ENCODE measurements around the gene LRMDA.
A peak's percentile ranks its signal among the peaks of the same experiment; 100 is the strongest.

Gene LRMDA

DNA sequence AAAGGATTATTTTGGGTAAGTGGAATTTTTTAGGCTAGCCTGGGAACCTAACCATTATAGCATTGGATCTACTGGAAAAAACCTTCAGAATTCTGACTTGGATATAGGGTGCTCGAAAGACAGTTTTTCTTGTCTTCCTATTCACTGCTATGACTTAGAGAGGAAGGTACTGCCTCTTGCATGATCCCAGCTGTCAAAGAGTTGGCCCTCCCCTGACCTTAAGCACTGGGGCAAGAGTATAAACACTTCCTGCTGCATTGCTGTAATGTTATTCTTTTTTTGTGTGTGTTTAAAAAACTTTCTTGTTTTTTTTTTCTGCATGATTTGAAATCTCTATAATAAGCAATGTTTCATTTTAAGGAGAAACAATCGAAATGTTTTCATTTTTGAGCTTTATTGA is 113.0 kb downstream of the LRMDA start:
- DNase-seq, result no peak

DNA sequence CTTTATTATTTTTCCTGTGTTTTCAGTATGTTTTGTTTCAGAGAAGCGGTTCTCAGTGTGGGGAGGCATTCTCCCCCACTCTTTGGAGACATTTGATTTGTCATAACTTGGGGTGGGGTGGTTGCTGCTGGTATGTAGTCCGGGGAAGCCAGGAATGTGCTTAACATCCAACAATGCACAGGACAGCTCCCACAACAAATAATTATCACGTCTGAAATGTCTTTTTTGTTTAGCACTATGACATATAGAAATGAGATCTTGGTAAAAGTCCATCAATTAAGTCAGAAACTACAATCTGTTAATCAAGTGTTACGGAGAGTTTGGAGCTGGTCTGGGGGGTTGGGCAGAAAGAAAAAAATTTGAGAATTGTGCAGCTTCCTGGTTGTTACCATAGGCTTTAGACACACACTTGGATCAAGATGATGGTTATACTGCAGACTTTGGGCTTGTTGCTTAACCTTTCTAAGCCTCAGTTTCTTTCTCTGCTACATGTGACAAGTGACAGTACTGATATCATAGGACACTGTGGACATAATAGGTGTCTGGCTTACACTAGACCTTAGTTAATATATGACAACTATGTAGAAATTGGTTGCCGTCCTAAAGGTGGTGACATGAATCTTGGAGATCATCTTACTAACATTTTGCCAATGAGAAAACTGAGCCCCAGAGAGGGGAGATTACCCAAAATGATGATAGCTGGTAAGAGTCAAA is 113.7 kb downstream of the LRMDA start:
- no peak for DNase-seq

DNA sequence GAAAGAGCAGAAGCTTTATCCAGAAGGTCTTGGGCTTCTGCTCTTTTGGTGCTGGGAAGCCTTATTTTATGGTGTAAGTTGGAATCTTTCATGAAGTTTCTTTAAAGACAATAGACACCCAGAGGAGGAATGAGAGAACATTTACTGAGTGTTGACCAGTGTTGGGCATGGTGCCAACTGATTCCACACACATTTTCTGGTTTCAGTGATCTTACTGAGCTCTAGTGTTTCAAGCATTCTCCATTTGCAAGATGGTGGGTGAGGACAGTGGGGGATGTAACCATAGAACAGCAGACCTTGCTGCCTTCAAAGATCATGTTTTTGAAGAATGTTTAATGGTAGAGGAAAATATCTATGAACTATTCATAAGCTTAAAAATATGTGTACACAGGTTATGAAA is 114.6 kb downstream of the LRMDA start:
- DNase-seq, result no peak

DNA sequence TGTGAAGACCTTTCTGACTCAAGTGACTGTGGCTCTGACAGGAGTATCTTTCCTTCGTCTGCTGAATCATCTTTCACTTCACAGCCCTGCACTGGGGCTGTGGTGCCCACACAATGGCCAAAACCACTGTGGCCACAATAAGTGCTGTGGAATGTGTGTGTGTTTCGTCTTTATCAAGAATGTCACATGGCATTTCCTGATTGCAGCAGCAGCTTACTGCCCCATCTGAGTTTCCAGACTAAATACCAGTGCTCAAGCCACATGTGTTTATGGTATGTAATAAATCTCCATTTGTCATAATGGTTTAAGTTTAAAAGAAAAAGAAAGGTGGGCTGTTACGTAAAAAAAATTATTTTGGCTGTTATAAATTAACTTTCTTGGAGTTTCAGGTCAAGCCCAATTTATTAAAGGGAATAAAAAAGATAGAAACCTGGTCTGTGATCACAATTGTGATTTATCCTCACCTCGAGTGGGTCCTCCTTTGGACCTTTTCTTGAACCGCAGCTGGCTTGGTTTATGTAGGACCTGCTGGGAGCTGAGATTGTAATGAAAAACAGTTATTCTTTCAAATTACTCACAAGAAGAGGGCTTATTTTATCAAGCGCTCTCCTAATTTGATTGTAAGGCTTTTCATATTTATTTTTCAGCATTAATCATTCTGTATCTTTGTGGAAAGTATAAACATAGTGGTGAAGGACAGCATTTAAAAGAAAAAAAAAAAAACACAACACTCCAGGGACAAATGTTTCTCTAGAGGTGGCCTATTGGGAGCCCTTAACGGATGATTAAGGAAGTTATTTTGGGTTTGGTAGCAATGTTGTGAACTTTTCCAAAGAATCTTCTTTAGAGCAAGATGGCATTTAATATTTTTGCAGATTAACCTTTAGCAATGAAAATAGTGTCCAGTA is 116.2 kb downstream of the LRMDA start:
- DNase-seq, result peak; percentile 61

DNA sequence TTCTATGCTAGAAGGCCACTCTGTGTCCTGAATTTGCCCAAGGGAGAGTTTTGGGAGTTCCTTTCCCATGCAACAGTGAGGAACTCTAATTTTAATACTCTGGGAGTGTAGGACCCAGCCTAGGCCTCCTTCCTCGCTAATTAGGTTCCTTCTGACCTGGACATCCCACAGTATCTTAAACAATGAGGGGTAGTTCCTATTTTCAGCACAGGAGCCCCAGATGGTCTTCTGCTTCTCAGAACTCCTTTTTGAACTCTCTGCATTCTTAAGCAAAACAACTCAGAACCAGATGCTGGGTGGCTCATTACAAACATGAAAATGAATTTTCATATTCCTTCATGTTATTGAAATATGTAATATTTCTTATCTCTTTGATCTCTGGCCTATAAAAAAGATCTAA is 116.9 kb downstream of the LRMDA start:
- no peak for DNase-seq

DNA sequence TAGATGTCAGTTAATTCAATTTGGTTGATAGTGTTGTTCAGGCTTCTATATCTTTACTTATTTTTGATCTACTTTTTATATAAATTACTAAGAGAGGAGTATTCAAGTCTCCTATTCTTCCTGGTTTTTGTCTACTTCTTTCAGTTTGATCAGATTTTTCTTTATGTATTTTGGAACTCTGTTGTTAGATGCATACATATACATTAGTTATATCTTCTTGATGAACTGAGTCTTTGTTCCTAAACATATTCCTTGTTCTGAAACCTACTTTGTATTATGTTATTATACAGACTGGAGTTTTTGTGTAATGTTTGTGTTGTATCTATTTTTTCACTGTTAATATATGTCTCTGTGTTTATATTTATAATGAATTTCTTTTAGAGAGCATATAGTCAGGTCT is 118.8 kb downstream of the LRMDA start:
- no peak for DNase-seq

DNA sequence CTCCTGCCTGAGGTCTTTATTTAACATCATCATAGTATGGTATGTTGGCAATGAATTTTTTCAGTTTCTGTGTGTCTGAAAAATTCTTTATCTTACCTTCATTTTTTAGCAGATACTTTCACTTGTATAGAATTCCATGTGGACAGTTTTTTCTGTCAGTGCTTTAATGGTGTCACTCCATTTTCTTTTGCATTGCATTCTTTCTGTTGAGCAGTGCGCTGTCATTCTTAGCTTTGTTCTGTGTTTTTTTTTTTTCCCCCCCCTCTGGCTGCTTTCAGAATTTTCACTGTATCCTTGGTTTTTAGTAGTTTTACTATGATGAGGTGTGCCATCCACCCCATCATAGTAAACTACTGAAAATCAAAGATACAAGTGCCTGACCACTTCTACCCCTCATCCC is 120.7 kb downstream of the LRMDA start:
- DNase-seq, result no peak

DNA sequence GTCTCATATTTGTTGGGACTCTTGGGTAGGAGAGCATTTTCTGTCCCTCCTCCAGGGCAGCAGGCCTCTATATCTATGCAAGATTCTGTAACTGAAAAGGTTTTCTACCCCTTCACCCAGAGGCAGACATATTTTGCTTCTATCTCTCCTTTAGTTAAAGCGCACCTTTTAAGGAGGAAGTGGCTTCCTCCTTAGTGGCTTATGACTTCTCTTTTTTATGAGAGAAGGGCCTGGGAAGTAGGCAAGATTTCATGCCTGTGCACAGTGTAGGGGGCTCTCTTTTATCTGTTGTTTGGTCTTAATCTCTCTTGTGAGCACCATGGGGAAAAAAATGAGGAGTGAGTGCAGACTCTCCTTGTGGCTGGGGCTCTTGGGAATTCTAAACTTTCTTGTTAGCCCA is 122.1 kb downstream of the LRMDA start:
- peak; percentile 29 for DNase-seq

DNA sequence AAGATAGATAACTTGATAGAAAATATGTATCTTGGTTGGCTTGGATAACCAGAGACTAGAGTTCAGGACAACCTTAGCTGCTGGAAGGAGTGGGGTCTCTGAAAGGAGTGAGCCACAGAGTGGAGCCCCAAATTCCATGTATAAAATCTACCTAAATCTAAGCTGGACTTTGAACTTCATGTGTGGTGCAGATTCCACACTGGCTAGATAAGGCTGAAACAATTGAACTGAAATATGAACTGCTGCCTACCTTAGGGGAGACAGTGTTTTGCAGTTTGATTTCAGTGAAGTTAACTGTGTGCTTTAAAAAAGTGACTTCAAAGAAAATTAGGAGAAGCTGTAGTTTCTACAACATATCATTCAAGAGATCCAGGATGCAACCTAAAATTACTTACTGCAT is 123.9 kb downstream of the LRMDA start:
- no peak for DNase-seq

DNA sequence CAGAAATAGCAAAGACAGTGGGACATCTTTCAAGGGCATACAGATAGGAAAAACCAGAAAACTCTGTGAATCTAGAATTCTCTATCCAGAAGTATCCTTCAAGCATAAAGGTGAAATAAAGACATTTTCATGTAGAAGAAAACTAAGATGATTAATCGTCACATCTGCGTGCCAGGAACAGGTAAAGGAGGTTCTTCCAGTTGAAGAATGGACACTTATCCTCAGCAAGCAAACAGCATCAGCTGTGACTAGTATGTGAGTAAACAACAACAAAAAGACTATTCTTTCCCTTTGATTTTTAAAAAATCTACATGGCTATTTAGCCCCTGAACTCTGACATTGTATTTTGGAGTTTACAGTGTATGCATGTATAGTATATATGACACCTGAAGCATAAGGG is 124.9 kb downstream of the LRMDA start:
- no peak for DNase-seq

DNA sequence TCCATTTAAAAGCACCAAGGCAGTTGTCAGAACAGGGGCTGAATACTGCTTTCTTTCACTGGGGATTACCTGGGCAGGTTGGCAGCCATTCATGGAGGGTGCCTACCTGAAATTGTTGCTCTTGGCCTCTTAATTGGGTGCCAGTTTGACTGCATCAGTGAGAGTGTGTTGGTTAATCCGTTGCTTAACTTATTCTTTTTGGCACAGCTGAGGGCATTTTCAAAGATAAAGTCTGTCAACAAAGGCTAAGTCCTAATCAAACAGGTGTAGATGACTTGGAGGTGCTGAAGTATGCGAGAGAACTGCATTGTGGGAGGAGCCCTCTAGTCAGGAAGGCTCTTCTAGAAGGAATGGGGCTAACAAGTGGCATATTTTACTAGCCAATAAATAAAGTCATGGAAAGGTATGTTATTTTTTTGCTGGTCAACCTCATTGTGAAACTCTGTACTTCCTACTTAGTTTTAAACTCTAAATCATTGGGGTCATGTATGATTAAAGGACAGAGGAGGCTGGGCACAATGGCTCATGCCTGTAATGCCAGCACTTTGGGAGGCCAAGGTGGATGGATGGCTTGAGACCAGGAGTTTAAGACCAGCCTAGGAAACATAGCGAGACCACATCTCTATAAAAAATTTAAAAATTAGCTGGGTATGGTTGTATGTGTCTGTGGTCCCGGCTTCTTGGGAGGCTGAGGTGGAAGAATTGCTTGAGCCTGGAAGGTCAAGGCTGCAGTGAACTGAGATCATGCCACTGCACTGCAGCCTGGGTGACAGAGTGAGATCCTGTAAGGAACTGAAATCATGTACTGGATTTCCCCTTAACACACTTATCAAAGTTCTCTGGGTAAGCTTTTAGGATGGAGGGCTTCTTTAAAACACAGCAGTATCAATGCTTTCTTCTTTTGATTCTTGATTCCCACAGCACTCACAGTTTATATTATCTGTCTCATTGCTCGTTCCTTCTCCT is 134.1 kb downstream of the LRMDA start:
- DNase-seq, result no peak

DNA sequence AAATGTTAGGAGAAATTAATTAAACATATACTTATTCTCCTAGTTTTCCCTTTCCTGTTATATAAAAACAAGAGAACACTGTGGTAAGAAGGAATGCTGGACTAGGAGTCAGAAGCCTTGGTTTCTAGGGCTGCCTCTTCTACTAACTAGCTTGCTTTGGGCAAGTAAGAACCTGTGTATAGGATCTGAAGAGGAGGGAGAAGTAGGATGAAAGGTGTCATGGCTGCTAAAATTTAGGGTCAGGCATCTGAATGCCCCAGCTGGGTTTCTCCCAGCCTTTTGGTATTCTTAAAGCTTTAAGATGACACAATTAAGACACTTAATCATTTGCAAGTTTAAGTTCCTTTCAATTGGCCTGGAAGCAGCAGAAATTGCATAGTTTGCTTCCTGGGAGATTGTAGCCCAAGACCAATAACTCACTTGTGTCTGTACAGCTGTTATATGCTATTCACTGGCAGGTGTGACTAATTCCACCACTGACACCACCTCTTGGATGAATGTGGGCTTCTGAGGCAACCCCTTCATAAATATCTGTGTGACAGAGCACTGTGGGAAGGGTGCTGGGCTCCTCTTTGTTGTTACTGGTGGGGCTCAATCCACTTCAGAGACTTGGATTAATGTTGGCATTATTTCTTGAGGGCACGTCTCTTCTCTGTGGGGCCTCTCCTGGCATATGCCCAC is 137.2 kb downstream of the LRMDA start:
- DNase-seq, result no peak

DNA sequence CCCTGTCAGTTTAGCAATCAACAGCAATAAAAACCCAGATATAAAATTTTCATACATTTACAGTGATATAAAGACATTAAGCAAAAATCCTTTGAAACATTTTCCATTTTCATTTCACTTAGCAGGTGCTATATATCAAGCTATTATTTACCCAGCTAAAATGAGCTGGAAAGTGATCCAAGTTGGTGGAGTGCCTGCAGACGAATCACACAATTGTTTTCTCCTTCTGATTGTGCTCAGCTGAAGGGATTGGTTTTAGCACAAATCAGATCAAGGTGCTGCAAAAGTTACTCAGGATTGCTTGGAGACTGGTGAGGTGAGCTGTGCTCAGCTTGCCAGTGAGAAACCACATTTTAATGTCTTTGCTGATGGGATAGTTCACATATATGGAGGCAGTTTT is 138.1 kb downstream of the LRMDA start:
- no peak for DNase-seq

DNA sequence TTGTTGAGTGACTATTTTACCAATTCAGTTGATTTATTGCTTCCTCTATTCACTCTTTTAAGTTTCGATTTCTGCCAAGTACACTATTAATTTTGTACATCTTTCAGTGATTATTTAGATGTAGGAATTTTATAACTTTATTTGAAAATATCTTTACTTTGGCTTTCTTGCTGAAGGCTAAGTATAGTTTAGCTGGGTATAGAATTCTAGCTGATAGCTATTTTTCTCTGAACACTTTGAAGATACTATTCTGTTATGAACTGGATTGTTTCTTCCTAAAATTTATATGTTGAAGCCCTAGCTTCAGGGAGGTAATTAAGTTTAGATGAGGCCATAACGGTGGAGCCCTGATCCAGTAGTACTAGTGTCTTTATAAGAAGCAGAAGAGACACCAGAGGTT is 141.1 kb downstream of the LRMDA start:
- no peak for DNase-seq

DNA sequence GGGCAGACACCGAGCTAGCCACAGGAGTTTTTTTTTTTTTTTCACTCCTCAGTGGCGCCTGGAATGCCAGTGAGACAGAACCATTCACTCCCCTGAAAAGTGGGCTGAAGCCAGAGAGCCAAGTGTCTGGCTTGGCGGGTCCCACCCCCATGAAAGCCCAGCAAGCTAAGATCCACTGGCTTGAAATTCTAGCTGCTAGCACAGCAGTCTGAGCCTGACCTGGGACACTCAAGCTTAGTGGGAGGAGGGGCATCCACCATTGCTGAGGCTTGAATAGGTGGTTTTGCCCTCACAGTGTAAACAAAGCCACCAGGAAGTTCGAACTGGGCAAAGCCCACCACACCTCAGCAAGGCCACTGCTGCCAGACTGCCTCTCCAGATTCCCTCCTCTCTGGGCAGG is 144.5 kb downstream of the LRMDA start:
- no peak for DNase-seq

DNA sequence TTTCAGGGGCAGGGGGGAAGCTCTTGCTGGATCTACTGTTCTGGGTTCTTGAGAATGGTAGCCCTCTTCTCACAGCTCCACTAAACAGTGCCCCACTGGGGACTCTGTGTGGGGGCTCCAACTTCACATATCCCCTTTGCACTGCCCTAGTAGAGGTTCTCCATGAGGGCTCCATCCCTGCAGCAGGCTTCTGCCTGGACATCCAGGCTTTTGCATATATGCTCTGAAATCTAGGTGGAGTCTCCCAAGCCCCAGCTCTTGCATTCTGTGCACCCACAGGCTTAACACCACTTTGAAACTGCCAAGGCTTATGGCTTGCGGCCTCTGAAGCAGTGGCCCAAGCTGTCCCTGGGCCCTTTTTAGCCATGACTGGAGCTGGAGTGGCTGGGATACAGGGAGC is 150.7 kb downstream of the LRMDA start:
- DNase-seq, result no peak

DNA sequence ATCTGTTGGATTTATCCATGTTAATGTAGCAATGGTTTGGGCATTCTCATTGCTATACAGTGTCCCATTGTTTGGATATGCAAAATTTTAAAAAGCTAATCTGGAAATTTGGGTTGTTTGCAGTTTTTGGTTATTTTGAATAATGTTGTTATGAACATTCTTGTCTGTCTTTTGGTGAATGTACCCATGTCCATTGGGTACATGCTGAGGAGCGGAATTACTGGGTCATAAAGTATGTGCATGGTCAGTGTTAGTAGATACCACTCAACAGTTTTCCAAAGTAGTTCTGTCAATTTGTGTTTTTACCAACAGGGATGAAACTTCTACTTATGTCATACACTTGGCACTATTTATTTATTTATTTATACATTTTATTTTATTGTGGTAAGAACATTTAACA is 153.9 kb downstream of the LRMDA start:
- DNase-seq, result no peak

DNA sequence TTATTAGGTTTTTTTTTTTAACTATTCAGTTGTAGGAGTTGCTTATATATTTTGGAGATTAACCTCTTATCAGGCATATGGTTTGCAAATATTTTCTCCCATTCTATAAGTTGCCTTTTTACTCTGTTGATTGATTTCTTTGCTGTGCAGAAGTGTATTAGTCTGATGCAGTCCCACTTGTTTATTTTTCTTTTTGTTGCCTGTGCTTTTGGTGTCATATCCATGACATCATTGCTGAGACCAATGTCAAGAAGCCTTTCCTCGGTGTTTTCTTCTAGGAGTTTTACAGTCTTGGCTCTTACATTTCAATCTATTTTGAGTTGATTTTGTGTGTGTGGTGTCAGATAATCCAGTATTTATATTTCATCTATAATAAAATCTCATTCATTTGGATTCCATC is 155.4 kb downstream of the LRMDA start:
- DNase-seq, result no peak

DNA sequence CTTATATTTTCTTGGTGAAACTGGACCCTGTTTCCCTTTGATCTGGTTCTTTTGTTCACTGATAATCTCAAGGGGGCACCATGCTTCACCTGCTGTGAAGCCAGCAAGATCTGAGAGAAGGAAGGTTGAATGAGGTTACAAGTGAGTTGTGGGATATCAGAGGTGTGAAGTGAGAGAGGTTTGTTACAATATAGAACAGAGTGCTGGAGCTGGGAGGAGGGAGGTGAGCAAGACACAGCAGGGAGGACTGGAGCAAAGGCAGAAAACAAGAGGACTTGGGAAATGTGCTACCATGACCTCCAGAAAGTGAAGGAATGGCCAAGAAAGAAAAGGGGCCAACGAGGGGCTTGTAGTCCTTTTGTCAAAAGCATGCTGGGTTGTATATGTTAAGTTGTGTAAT is 156.6 kb downstream of the LRMDA start:
- DNase-seq, result no peak

DNA sequence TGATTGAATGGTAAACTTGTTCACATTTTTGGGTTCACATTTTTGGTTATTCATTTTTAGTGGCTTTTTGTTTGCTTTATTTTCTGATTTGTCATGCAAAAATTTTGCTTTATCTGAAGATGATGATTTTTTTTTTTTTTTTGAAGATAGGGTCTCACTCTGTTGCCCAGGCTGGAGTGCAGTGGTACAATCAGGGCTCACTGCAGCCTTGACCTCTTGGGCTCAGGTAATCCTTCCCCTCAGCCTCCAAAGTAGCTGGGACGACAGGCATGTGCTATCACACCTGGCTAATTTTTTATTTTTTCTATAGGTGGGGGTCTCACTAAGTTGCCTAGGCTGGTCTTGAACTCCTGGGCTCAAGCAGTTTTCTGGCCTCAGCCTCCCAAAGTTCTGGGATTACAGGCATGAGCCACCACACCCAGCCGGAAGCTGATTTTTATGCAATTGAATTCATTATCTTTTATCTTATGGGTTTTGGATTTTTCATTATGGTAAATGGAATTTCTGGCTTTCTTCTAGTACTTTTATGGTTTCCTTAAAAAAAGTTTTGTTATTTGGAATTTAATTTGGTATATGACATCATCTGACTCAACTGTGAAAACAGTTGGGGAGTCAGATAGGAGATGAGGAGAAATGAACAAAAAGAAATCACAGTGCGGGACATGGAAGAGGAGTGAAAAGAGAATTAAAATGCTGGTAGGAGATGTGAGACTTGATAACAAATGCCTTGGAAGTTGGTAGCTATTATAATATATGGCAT is 158.7 kb downstream of the LRMDA start:
- DNase-seq, result no peak

DNA sequence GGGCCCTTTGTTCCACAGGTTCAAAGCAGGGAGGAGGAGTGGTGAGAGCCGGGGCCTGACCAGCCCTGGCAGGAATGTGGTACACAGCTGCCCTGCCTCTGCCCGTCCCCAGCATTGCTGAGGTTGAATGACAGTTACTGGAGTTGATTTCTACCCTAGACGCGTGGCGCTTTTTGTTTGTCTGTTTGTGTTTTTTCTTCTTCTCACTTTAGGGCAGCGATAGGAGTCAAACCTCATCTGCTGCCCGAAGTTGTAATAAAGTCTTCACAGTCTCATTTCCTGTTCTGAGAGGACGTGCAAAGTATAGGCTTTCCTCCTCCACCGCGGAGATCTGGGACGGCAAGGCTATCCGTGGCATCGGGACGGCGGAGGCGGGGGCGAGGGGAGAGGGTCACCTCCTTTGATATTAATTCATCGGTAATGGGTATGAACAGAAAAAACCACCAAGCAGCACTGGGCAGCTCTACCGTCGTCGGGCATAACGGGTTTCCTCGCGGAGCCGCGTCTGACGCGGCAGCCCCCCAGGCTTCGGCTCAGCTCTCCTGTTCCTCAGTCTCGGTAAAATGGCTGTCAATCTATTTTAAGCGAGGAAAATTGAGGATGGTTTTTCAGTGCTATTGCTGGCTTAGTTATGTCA is 160.8 kb downstream of the LRMDA start:
- DNase-seq, result no peak

Data from GDM1 (cell line).